ENCODE data around the gene SDF2L1.
"Not testable (repeated sequence)": the region's sequence is repeated elsewhere in the genome, so short reads cannot be mapped to it uniquely, and the experiment has no call there.

Gene SDF2L1

DNA sequence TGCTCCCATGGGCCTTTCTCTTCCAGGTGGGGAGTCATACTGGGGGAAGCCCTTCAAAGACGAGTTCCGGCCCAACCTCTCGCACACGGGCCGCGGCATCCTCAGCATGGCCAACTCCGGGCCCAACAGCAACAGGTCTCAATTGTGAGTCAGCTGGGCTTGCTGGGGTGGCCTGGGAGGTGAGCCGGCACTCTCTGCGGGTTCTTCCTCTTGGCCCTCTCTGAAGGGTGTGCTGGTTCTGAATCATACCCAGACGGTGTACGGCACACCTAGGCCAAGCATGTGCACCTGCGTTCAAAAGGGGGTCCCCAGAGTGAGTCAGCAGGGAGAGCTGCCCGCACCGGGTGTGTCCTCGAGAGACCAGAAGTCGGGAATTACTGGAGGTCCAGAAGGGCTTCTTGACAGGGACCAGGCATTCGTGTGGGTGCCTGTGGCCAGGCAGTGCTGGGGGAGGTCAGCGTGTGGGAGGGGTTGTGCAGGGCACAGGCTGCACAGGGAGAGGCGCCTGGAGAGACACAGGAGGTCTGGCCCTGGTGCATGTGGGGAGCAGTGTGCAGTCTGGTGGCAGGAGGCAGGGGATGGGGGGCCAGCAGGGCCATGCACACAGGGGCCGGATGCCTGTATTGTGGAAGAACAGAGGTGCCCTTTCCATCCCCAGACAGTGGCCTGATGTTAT lies 46.7 kb downstream of the SDF2L1 start:
- DNase-seq = no peak

- no peak for DNase-seq
These were observed 48.3 kb downstream of the SDF2L1 start for GRCh38 chr22:21690401-21690801.

- no peak for DNase-seq
These were observed 49.7 kb downstream of the SDF2L1 start for GRCh38 chr22:21691816-21692215.

GRCh38 chr22:21692856-21693255 lies 50.8 kb downstream of the SDF2L1 start:
- DNase-seq = not testable (repeated sequence)

DNA sequence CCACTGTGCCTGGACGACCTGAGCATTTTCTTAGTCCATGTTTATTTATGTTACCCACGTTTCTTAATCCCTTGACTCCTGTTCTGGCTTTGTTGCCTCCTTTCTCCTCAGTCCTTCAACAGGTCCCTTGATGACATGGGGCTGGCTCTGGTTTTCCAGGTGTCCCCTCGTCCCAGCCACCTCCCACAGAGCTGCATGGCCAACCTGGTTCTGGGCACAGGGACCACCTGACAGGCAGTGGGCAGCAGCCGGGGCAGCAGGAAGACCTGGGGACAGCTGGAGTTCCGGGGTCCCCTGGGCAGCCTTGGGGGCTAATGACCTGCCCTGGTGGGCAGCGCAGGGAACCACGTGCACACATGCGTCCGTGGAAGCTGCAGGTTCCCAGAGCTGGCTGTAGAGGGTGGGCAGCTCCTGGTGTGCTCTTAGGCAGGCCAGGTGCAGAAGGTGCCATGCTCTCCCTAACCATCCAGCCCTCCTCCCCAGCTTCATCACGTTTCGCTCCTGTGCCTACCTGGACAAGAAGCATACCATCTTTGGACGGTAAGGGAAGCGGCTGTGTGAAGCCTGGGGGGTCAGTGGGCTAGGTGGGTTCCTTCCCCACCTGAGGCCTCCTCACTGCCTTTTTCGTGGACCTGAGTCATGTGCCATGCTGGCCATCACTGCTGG lies 51.4 kb downstream of the SDF2L1 start:
- DNase-seq = no peak

All from stimulated activated CD4-positive, alpha-beta T cell treated with anti-CD3 and anti-CD28 coated beads, Interleukin-4, amount 100 ng/mL, for 4 hours (primary cell).